ENCODE measurements around the gene CCSER1. TPM values are rescaled to one million over a fixed set of nuclear protein-coding genes. Genes with fewer than 3 reads are reported as not detected.

Gene CCSER1
- total RNA-seq, 1 donor from 2014 or later = 20.1 TPM

GRCh38 chr4:91488946-91489345 is 1361.8 kb downstream of the CCSER1 start:
- ChIA-PET POLR2A (no interaction called here), CTCF (no interaction called here)
- DNase-seq = no peak
- Mint-ChIP-seq H3K4me1 (no peaks in the 10 kb centered on the region), H3K27ac (no peak overlapping the region), H3K27me3 (no peaks in the 10 kb centered on the region), H3K9me3 (peaks cover 10% of the 10 kb centered on the region), H3K36me3 (ENCODE audit: low read depth) (no peaks in the 10 kb centered on the region), H3K4me3 (no peak overlapping the region)
- intact Hi-C loops (cut with micrococcal nuclease) = no loop called here
- no peak for ATAC-seq (ENCODE audit: low read depth)
- TF ChIP-seq CTCF (IDR thresholded peaks at IDR 0.05) = no peak

GRCh38 chr4:91497892-91498291 is 1370.7 kb downstream of the CCSER1 start:
- Mint-ChIP-seq H3K27me3 (no peaks in the 10 kb centered on the region), H3K27ac (no peak overlapping the region), H3K36me3 (ENCODE audit: low read depth) (no peaks in the 10 kb centered on the region), H3K4me1 (no peaks in the 10 kb centered on the region), H3K9me3 (no peaks in the 10 kb centered on the region), H3K4me3 (no peak overlapping the region)
- ATAC-seq (ENCODE audit: low read depth) (no peak), DNase-seq (no peak)
- intact Hi-C loops (cut with micrococcal nuclease) = no loop called here
- POLR2A ChIA-PET = no interaction called here
- no peak for TF ChIP-seq CTCF (IDR thresholded peaks at IDR 0.05)
- CTCF ChIA-PET = no interaction called here

GRCh38 chr4:91502365-91502764 is 1375.2 kb downstream of the CCSER1 start:
- POLR2A ChIA-PET = no interaction called here
- ATAC-seq (ENCODE audit: low read depth) (no peak), DNase-seq (no peak)
- no peak for TF ChIP-seq CTCF (IDR thresholded peaks at IDR 0.05)
- intact Hi-C loops (cut with micrococcal nuclease) = no loop called here
- CTCF ChIA-PET = no interaction called here
- Mint-ChIP-seq H3K4me1 (no peaks in the 10 kb centered on the region), H3K27ac (no peak overlapping the region), H3K36me3 (ENCODE audit: low read depth) (no peaks in the 10 kb centered on the region), H3K9me3 (no peaks in the 10 kb centered on the region), H3K27me3 (no peaks in the 10 kb centered on the region), H3K4me3 (no peak overlapping the region)

- DNase-seq (no peak), ATAC-seq (ENCODE audit: low read depth) (no peak)
- ChIA-PET CTCF (no interaction called here), POLR2A (no interaction called here)
- no peak overlapping the region for H3K4me3 Mint-ChIP-seq
- no peaks in the 10 kb centered on the region for H3K4me1 Mint-ChIP-seq
- peaks cover 29% of the 10 kb centered on the region for H3K9me3 Mint-ChIP-seq
- no peak for TF ChIP-seq CTCF (IDR thresholded peaks at IDR 0.05)
- no peaks in the 10 kb centered on the region for H3K27me3 Mint-ChIP-seq
- intact Hi-C loops (cut with micrococcal nuclease) = no loop called here
- no peaks in the 10 kb centered on the region for H3K36me3 Mint-ChIP-seq (ENCODE audit: low read depth)
- H3K27ac Mint-ChIP-seq = no peak overlapping the region
Observed at GRCh38 chr4:91513326-91513725, 1386.1 kb downstream of the CCSER1 start.

- ChIA-PET POLR2A (no interaction called here), CTCF (no interaction called here)
- intact Hi-C loops (cut with micrococcal nuclease) = no loop called here
- H3K4me3 Mint-ChIP-seq = no peak overlapping the region
- ATAC-seq (ENCODE audit: low read depth) (no peak), DNase-seq (no peak)
- no peak overlapping the region for H3K27ac Mint-ChIP-seq
- H3K4me1 Mint-ChIP-seq = no peaks in the 10 kb centered on the region
- TF ChIP-seq CTCF (IDR thresholded peaks at IDR 0.05) = no peak
- no peaks in the 10 kb centered on the region for H3K27me3 Mint-ChIP-seq
- H3K9me3 Mint-ChIP-seq = peaks cover 16% of the 10 kb centered on the region
- no peaks in the 10 kb centered on the region for H3K36me3 Mint-ChIP-seq (ENCODE audit: low read depth)
Observed at GRCh38 chr4:91519155-91519554, 1392.0 kb downstream of the CCSER1 start.
